Heart left ventricle (tissue), 11 donors: ENCODE data around the gene NOTCH2. TPM values are rescaled to one million over a fixed set of nuclear protein-coding genes. Genes with fewer than 3 reads are reported as not detected.

ENCODE experiments used
- polyA plus RNA-seq, 2 donors: library from polyadenylated mRNA; stranded (reverse); fragments of 200-250 nt; gene quantifications; one replicate each; pipeline ENCODE4 v1.2.3, GENCODE V29; 2013
- total RNA-seq, 9 donors: library from RNA; depleted of rRNA in 2 of 9; stranded (reverse); fragments of >200 nt in 2 of 9; fragmentation: NEBNext Ultra II Directional in 3 of 9; extraction: Animal tissue kit (Norgen Biotek cat#: 25700) in 3 of 9; gene quantifications; one replicate each; pipeline versions ENCODE4 v1.1.0 to v1.2.4, GENCODE V29; 2016 to 2023
- donor health status: ischemic (EF 13 %, LVEDD 7.1; RV severe dilation, severe dysfunction).
- donor health status: healthy with polysubstance abuse.
- donor health status: DM: no; HTN: yes; CAD: no.
- donor health status: DM: no; HTN: no; CAD: no.
- donor health status: ischemic (EF 25% LVEDD 5.7; RV mildly dilated, moderate dysfunction).
- donor health status: healthy.
- donor health status: DM: yes; HTN: yes; CAD: no.
- donor health status: PGD.
- donor health status: nonischemic (EF 23%, LVEDD 6.1; RV moderate dilation, normal function).

NOTCH2 gene
- total and polyA plus RNA-seq, 11 donors, result 4.6 to 68.7 (median 26.0) TPM

Other genes with a start within 250 kb of the NOTCH2 start
- not detected for gene ADAM30, start 173.1 kb downstream of the NOTCH2 start, total RNA-seq
- gene ADAM30, start 173.1 kb downstream of the NOTCH2 start, polyA plus RNA-seq, result not detected
- gene SEC22B, start 106.9 kb upstream of the NOTCH2 start, total RNA-seq, result 10 to 100 TPM; 10.6 to 19.3 (median 15.4) TPM
- gene SEC22B, start 106.9 kb upstream of the NOTCH2 start, polyA plus RNA-seq, result 10 to 100 TPM; 10.7 to 20.4 TPM